Activated T-cell treated with anti-CD3 and anti-CD28 coated beads for 4 hours (primary cell): Measurements from ENCODE around the gene STAB1.

Source experiments
- DNase-seq: peaks from one replicate; pipeline ENCODE4 v3.0.0-alpha.2; 2020

Gene STAB1

DNA sequence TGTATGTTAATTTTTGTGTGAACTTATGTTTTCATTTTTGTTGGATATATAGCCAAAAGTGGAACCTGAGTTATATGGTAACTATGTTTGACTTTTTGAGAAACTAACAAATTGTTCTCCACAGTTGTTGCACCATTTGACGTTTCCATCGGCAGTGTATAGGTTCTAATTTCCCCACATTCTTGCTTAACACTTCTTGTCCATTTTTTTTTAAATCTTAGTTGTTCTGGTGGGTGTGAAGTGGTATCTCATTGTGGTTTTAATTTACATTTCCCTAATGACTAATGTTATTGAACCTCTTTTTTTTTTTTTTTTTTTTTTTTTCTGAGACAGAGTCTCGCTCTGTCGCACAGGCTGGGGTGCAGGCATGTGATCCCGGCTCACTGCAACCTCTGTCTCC lies 31.7 kb upstream of the STAB1 start:
- no peak for DNase-seq

DNA sequence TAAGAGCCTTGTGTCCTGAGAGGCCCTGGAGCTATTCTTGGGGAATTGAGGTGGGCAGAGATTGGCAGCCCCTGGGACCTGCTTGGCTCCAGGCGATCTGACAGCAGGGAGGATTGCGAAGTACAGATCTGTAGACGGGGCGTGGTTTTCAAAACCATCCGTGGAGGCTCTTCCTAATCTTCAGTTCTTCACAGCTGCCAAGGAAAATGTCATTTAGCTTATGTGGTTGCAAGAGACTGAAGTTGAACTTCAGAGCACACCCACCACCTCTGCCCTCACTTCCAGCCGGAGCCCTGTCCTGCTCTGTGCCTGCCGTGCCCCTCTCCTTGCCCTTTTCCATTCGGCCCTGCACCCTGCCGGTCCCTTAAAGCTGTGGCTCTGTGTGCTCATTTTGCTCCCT lies 26.8 kb upstream of the STAB1 start:
- no peak for DNase-seq

DNA sequence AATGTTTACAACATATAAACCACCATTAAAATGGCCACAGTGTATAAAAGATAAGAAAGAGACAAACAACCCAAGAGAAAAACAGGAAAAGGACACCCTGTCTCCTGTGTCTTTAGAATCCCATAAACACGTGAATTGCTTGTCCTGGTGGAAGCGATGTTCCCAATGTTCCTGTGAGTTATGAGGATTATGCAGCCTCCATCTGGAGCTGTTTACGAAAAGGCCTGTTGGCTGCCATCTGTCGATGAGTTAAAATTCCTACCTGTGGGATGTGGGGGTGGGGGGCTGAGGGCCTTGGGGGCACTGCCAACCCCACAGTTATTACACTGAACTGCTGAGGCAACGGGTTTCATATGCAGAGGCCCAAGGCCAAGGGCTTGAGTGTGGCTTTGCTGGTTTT lies 26.1 kb upstream of the STAB1 start:
- no peak for DNase-seq

DNA sequence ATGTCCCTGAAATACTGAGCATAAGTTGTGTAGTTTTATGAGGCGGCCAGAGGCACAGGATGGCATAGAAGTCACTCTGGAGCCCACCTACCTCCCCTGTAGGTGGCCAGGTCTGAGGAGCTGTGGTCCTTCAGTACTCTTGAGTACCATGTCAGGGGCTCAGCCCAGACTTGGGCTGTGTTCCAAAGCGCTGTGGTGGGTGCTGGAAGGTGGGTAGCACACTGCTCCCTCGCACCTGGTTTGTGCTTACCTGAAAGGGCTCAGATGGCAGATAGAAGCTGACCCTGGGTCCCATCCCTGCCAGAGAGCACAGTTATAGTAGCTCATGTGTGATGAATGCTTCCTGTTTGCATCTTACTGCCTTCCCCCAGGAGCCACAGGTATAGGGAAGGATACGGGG lies 24.2 kb upstream of the STAB1 start:
- DNase-seq: no peak

DNA sequence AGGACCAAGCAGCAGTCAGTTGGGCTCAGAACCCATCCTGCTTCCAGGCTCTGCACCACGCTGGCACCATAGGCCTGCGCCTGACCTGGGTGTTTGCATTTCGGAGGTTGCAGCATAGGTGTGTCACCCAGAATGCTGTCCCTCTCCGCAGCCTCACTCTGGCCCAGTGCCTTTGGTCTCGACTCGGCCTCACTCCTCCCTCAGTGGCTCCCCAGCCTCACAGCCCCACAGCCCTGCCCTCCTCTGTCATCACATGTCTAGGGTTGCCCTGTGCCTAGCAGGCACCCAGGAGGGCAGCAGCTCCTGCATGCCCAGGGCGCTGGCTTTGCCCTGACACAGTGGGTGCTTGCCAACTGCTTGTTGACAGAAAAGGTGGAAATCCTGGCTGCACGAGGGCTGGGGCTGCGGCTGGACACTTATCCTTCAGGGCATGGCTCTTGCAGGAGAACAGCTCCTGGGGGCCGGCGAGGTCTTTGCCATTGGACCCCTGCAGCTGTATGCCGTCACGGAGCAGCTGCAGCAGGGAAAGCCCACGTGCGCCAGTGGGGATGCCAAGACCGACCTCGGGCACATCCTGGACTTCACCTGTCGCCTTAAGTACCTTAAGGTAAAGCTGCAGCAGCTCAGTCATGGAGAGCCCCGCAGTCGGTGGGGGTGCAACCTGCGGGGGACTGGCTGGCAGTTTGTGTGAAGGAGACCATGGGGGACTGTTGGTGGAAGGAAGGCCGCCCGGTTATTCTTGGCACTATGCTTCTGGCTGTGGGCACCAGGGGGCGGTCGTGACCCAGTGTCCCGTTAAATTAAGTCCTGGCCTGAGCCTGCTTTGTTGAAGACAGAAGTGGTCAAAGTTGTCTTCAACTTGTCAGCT lies 23.5 kb upstream of the STAB1 start:
- DNase-seq: no peak

DNA sequence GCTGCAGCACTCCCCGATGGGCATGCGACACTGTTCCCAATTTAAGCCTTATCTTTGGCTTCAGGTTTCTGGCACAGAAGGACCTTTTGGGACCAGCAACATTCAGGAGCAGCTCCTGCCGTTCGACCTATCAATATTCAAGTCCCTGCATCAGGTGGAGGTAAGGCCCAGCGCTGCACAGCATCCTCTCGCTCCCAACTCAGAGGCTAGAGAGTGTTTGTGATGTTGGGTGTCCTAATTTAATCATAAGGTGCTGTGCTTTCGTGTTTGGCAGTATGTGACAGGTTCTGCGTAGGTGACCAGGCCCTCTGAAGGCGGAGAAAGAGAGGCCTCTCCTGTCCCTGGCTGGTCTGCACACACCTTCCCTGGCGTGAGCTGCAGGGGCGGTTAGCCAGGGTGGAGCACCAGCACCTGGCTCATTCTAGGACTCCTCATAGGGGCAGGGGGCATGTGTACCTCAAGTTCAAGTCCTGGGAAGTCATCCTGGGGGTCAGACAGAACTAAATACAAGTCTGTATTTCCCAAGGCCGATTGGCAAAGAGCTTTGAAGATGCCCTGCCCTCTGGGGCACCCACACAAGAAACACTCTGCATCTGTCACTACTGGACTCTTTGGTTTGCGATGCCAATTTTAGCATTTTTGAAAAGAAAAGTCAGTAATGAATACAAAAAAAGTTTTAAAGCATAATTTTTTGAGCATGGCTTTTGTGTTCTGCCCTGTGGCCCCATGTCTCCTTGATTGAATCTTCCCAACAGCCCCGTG lies 22.7 kb upstream of the STAB1 start:
- no peak for DNase-seq

DNA sequence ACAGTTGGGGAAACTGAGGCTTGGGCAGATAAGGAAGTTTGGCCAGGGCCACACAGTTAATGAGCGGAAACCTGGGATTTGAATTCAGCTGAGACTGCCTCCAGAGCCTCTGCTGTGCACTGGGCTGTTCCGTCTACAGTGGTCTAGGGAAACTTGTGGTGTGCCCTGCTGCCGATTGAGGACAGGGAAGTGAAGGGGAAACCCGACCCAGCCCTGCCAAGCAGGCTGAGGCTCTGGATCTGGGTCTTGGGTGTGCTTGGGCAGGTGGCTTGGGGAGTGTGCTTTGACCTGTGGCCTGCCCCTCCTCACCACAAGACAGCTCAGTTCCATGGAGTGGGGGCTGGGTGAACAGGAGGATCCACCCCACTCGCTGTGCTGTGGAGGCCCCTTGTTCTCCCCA lies 22.1 kb upstream of the STAB1 start:
- no peak for DNase-seq

DNA sequence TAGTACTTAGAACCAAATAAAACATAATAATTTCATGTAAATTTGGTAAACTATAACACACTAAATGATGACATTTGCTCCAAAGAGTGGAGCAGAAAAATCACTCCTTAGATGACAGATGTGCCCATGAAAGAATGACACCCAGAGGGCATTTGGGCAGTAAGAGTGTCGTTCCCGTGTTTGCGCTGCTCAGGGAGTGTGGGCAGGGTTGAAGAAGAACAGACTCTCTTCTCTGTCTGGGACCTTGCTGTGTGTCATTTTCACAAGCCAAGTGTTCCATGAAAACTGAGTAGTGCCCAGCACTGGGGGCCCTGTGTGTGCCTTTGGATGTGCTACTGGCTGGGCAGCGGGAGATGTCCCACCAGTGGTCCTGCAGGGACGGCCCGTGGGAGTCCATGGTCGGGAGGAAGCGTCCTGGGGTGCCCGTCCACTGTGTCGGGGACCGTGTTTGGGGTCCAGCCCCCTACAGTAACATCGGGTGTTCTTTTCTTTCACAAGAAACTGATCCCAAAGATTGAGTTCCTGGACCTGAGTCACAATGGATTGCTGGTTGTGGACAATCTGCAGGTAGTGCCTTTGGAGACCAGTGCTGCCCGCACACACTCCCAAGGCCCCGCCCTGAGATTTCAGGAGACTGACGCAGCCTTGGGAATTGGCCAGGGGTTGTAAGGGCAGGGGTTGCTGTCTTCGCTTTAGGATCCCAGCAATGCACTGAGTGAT lies 17.9 kb upstream of the STAB1 start:
- no peak for DNase-seq

DNA sequence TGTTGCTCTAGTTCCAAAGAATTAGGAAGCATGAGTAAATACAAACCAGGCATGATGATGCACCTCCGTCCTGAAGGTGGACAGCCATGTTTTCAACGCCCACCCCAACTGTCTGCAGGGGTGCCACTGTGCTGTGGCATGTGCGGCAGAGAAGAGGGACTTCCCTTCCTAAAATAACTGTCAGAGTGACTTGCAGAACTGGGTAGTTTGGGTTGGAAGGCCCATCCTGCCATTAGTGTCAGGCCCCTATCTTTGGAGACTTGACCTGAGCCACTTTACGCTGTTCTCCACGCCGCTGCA lies 17.4 kb upstream of the STAB1 start:
- DNase-seq: no peak

DNA sequence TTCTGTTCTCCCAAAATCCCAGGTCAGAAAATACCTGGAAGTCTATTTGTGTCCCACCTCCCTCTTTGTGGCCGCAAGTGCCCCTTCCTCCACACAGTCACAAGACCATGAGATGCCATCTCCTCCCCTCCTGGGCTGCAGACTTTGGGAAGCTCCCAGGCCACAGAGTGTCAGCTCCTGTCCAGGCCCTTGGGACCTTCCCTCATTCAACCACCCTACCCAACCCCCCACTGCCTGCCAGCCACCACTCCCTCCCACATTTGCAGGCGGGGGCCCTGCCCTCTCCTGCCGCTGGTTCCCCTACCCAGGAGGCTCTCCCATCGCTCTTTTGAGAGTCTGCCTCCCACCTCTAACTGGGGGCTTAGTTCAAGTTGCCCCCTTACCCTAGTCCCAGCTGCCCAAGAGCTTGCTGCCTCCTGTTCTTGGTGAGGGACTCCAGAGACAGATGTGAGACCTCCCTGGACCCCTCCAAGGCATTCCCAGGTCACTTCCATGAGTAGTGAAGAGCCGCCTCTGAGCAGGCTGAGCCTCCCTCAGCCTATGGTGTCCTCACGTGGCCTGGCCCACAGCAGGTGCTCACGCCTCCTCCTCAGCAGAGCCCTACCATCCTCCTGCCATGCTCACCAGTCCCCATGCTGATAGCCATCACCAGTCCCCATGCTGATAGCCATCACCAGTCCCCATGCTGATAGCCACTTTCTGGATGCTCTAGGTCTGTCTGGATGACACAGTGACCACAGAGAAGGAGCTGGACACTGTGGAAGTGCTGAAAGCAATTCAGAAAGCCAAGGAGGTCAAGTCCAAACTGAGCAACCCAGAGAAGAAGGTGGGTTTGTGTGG lies 15.9 kb upstream of the STAB1 start:
- no peak for DNase-seq

DNA sequence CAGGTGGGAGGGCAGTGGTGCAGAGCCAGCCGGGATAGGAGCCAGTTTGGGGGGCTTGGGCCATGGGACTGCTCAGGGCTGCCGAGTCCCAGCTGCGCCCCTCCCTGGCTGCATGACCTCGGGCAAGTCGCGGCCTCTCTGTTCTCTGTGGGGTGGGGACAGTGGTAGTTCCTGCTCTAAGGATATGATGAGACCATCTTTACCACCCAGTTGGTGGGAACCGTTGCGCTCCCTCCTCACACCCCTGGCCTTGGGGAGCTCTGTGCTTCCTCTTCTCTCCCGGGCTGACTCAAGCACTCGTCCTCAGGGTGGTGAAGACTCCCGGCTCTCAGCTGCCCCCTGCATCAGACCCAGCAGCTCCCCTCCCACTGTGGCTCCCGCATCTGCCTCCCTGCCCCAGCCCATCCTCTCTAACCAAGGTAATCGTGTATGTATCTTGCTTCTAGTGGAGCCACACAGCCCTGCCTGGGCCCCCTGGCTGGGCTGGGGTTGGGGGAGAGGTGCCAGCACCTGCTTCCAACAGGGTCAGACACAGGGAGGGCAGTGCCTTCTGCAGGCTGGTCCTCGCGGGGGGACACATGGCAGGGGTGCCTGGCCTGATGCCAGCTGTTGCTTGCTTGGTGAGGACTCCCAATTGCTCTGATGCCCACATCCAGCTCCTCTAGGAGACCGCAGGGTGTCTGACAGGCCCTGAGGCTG lies 15.1 kb upstream of the STAB1 start:
- DNase-seq: no peak

DNA sequence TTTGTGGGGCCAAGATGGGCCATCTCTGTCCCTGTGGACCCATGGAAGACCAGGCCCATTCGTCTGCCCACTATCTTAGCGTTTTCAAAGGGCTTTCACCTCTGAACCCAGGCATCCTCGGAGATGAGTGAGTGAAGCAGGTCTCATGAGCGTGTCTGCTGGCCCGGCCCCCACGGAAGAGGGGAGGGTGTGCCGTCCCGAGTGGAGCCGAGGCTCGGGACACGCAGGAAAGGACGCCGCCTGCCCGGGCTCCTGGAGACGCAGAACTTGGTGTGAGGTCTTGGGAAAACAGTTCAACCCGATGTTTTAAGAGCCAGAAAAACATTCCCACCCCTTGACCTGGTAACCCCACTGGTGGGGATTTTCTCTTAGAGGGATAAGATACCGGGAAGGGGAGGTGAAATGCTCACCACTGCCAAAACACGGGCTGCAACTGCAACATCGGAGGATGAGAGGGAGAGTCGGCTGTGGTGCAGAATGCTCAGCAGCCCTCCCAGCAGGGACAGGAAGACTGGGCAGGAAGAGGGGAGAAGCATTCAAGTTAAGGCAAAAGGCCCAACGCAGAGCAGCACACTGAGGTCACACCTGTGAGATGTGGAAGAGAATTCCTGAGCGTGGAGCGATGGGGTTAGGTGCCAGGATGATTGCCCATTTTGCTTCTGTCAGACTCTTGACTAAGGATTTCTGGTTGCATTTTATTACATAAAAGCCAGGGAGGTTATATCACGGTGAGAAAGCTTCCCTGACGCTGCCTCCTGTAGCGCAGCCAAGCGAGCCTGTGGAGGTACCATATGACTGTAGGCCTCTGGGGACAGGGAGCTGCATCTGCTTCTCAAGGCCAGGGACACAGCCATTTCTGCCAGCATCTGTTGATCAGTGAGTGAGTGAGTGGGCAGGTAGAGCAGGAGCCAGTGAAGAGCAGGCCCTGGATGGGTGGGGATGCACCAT lies 14.1 kb upstream of the STAB1 start:
- no peak for DNase-seq

DNA sequence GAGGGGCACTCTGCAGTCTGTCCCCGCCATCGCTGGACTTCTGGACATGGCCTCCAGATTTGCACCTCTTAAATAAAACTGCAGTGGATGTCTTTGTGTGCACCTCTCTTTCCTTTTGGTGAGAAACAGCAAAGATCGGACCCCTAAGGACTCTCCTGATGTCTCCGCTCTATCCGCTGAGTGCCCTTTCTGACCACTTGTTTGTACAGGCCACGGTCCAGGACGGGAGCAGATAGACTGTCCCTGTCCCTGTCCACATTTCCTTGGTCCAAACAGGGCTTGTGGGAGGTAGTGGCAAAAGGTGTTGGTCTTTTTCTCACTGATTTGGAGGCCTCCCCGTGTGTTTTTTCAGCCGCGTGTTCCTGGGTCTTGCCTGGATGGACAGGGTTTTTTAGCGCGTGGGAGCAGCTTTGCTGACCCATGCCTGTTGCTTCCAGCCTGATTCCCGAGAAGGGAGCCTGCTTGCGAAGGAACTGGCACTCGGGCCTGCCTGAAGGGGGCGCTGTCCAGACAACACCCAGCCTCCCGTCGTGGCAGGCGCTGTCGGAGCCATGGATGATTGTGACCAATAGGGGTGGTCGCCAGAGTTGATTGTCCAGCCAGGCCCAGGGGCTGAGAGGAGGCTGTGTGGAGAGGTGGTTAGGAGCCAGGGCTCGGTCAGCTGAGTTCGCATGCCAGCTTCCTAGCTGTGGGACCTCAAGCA lies 13.2 kb upstream of the STAB1 start:
- no peak for DNase-seq

DNA sequence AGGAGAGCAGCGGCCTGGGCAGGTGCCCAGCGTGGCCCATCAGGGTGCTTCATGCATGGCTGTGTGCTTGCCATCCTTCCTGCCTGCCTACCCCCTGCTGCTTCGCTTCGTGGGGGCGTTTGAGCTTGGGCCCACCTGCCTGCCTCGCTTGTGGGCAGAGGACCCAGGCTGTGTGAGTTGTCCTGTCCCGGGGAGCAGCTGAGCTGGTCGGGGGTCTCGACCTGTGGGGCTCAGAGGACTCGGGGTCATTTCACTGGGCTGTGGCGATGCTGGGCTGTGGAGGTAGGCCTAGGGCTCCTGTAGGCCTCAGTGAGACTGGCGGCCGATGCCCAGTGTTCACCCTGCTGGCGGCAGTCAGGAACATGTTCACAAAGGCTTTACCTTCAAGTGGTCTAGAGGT lies 12.1 kb upstream of the STAB1 start:
- DNase-seq: no peak

DNA sequence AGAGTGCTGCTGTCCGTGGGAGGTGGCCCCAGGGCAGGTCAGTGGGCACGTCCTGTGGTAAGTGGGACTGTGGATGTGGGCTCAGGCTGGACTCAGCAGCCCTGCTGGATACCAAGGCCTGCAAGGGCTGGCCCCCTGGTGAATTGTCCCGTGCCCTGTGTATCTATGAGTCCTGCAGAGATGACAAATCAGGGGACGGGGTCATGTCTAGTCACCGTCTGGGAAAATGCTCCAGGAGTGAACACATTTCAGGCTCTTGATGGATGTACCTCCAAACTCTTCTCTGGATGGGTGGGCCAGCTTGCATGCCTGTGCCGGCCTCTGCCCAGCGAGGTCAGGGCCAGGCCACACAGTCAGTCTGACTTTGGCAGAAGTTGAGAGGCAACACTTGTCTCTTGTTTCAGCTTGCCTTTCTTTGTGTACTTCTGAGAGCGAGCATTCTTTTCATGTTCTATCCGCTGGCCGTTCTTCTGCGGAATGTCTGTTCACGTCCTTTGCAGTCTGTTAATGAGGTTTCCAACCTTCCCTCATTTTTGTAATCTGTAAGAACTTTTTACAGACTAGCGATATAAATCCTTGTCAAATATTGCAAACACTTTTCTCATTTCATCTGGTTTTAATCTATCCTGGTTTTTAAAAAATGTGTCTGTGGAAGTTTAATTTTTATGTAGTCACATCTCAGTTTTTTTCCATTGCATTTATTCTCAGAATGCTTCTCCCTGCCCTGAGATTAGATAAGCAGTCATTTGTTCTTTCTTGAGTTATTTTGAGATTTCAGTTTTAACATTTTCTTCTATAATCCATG lies 11.4 kb upstream of the STAB1 start:
- no peak for DNase-seq

DNA sequence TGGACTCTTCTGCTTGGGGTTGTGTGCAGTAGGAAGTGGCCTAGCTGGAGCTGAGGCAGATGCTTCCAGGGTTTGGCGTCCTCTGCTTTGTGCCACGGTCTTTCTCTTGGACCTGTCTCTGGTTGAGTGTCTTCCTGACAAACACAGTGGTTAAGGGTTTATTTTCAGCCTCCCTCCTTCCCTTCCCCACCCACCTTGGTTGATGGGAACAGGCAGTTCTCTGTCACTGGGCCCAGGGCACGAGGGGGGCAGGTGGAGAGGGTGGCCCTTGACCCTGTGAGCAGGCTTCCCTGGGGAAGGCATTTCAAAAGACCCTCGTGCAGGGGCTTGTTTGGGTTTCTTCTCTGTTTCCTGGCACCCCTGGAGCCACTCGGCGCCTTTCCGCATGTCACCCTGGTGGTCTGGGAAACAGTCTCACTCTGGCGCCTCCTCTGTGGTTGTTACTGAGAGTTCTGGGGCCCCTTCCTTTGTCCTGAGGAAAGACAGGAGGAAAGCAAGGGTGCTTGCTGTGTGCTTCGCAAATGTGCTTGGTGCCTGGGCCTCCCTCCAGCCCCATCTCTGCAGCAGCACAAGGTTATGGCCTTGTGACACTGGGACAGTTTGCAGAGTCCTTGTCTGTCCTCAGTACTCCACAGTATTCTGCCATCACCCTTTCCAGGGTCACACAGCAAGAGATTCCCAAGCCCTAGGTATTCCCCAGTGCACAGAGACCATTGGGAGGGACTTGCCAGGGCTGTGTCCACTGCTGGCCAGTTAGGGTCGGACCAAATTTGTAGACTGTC lies 10.3 kb upstream of the STAB1 start:
- DNase-seq: no peak

DNA sequence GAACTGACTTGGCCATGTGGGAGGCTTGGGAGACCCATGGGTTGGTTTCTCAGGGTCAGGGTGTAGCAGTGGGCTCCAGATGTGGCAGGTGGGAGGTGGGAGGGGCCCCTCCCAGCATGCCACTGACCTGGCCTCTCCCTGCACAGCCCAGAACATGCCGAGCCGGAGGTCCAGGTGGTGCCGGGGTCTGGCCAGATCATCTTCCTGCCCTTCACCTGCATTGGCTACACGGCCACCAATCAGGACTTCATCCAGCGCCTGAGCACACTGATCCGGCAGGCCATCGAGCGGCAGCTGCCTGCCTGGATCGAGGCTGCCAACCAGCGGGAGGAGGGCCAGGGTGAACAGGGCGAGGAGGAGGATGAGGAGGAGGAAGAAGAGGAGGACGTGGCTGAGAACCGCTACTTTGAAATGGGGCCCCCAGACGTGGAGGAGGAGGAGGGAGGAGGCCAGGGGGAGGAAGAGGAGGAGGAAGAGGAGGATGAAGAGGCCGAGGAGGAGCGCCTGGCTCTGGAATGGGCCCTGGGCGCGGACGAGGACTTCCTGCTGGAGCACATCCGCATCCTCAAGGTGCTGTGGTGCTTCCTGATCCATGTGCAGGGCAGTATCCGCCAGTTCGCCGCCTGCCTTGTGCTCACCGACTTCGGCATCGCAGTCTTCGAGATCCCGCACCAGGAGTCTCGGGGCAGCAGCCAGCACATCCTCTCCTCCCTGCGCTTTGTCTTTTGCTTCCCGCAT lies 7.9 kb upstream of the STAB1 start:
- DNase-seq: no peak
